Thoracic aorta (tissue), 2 donors: ENCODE results near the gene SCNN1G. TPM values are rescaled to one million over a fixed set of nuclear protein-coding genes. Genes with fewer than 3 reads are reported as not detected.

Source experiments
- ATAC-seq: fragments of 150-250 bp; one replicate; pipeline ENCODE4 v1.8.0; 2017; ENCODE audit warnings: low read depth; ENCODE audit not compliant: insufficient number of reproducible peaks, low FRiP score
- DNase-seq: peaks from one replicate; pipeline ENCODE4 v3.0.0-alpha.2; 2020; ENCODE audit warnings: low spot score
- H3K27ac ChIP-seq, 2 donors: fragments of 200-600 bp; sonication (generic); 1 replicate in 1 of 2; 2 replicates in 1 of 2; pipeline ENCODE4 v1.5.1; 2016; ENCODE audit warnings: mild to moderate bottlenecking in 2 of 2, moderate library complexity in 2 of 2
- H3K27me3 ChIP-seq: fragments of 200-600 bp; sonication (generic); replicated peaks from 2 replicates; pipeline ENCODE4 v1.6.0; 2016; ENCODE audit warnings: mild to moderate bottlenecking; ENCODE audit not compliant: insufficient read depth
- H3K36me3 ChIP-seq: fragments of 200-600 bp; sonication (generic); one replicate; pipeline ENCODE4 v1.5.1; 2016
- H3K4me1 ChIP-seq, 2 donors: fragments of 200-600 bp; sonication (generic); 1 replicate in 1 of 2; 2 replicates in 1 of 2; pipeline versions ENCODE4 v1.5.1 to v1.6.0; 2016; ENCODE audit warnings: low read depth in 2 of 2, mild to moderate bottlenecking in 1 of 2; ENCODE audit not compliant: control insufficient read depth in 1 of 2
- H3K4me3 ChIP-seq: fragments of 200-600 bp; sonication (generic); 2 replicates; pipeline ENCODE4 v1.5.1; 2016; ENCODE audit warnings: mild to moderate bottlenecking
- H3K9me3 ChIP-seq: fragments of 200-600 bp; sonication (generic); 2 replicates; pipeline ENCODE4 v1.5.1; 2016
- total RNA-seq, 2 donors: library from RNA; depleted of rRNA; stranded (reverse); fragments of >200 nt; gene quantifications; one replicate each; pipeline versions ENCODE4 v1.1.0 to v1.2.3, GENCODE V29; 2016
- TF ChIP-seq, protein P1 (sequence below): fragments of 200-600 bp; sonication (generic); IDR thresholded peaks from one replicate; pipeline ENCODE4 v1.5.1; 2019; ENCODE audit warnings: antibody characterized with exemption

The SCNN1G gene, protein sequence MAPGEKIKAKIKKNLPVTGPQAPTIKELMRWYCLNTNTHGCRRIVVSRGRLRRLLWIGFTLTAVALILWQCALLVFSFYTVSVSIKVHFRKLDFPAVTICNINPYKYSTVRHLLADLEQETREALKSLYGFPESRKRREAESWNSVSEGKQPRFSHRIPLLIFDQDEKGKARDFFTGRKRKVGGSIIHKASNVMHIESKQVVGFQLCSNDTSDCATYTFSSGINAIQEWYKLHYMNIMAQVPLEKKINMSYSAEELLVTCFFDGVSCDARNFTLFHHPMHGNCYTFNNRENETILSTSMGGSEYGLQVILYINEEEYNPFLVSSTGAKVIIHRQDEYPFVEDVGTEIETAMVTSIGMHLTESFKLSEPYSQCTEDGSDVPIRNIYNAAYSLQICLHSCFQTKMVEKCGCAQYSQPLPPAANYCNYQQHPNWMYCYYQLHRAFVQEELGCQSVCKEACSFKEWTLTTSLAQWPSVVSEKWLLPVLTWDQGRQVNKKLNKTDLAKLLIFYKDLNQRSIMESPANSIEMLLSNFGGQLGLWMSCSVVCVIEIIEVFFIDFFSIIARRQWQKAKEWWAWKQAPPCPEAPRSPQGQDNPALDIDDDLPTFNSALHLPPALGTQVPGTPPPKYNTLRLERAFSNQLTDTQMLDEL
- total RNA-seq, result not detected

DNA sequence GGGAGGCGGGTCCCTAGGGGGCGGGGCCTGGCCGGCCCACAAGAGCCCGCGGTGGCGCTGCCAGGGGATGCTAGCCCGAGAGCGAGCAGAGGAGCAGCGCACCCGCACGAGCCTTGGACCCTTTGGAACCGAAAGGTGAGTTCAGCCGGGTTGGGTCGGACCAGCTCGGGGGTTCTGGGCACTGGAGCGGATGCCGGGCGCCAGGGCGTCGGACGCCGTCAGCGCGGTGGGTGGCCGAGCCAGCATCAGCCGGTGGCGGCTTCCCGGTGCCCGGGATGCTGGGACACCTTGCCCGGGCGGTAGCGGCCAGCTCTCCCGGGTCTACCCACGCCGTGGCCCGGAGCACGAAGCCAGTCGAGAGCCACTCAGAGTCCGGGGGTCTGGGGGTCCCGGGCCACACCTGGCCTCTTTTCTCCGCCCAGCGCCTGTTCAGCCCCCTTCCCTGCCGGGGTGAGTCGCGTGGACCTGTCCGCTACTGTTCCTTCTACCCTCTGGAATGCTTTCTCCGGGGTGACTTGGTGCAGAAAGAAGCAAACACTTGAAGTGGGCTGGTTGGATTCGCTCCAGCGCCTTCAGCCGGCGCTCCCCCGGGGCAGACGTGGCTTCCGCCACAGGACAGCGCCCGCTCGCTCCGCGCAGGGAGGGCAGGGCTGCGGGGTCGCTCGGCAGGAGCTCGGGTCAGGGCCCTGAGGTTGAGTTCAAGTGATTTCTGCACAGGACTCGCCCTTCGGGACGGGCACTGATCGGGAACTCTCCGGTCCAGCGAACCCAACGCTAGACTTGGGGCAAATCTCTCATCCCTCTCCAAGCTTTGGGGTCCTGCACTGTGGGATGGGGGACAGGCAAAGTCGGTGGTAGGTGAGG is at the start of gene SCNN1G:
Gene SCNN1G (plus strand): TSS at position 67 of the 864 bp plus-strand sequence. CDS start 3,527 bp downstream, outside the sequence.
- Histone ChIP-seq H3K27me3 (peaks cover 16% of the 10 kb centered on the region), H3K27ac (no peak within 1 kb of the TSS), H3K9me3 (no peaks in the 10 kb centered on the region), H3K36me3 (no peaks in the 10 kb centered on the region), H3K4me1 (peaks cover 10 to 28% of the 10 kb centered on the region in 2 donors), H3K4me3 (peak within 1 kb of the TSS; percentile 70)
- TF ChIP-seq, protein P1, sequence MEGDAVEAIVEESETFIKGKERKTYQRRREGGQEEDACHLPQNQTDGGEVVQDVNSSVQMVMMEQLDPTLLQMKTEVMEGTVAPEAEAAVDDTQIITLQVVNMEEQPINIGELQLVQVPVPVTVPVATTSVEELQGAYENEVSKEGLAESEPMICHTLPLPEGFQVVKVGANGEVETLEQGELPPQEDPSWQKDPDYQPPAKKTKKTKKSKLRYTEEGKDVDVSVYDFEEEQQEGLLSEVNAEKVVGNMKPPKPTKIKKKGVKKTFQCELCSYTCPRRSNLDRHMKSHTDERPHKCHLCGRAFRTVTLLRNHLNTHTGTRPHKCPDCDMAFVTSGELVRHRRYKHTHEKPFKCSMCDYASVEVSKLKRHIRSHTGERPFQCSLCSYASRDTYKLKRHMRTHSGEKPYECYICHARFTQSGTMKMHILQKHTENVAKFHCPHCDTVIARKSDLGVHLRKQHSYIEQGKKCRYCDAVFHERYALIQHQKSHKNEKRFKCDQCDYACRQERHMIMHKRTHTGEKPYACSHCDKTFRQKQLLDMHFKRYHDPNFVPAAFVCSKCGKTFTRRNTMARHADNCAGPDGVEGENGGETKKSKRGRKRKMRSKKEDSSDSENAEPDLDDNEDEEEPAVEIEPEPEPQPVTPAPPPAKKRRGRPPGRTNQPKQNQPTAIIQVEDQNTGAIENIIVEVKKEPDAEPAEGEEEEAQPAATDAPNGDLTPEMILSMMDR, result peak; percentile 27
- ATAC-seq, result peak; percentile 25
- DNase-seq, result no peak

DNA sequence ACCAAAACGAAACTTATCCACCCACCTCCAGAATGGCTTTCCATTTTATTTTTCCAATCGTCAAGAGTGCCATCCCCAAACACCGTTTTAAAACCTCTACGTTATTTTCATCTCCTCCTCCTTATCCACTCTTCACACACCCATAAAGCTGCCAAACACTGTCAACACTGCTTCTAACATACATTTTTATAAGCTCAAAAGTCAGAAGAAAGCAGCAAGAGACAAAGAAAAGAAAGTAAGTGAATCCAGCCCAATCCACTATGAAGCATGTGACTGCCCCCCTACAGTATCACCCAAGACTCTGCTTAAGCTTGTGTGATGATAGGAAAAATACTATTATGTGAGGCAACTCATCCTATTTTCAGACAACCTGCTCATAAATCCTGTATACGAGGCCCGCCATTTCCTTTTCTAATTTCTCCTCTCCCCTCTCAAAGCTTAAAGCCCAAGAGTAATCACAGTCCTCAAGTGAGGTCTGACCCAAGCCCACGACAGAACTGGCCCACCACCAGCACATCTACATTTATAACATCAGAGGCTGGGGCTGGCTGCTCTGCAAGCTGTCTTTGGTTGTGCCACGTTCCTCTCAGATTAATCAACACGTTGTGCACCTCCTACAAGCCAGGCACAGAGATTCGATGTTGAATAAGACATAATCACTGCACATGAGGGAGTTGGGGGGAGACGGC is 49.6 kb upstream of the SCNN1G start:
- H3K36me3 ChIP-seq, result no peaks in the 10 kb centered on the region
- peak overlapping the region; percentile 84 to 85 for H3K27ac ChIP-seq
- ATAC-seq (peak; percentile 23), DNase-seq (no peak)
- TF ChIP-seq, protein P1, result no peak
- H3K4me3 ChIP-seq, result peak overlapping the region; percentile 60
- peaks cover 6% of the 10 kb centered on the region for H3K9me3 ChIP-seq
- peaks cover 13 to 61% of the 10 kb centered on the region in 2 donors for H3K4me1 ChIP-seq
- no peaks in the 10 kb centered on the region for H3K27me3 ChIP-seq

- Histone ChIP-seq H3K4me1 (peaks cover 13 to 47% of the 10 kb centered on the region in 2 donors), H3K36me3 (no peaks in the 10 kb centered on the region), H3K27me3 (no peaks in the 10 kb centered on the region), H3K27ac (peak overlapping the region in 1 of 2 donors; percentile 85), H3K4me3 (no peak overlapping the region), H3K9me3 (peaks cover 6% of the 10 kb centered on the region)
- no peak for DNase-seq
- no peak for ATAC-seq
- TF ChIP-seq, protein P1, result no peak
Observed at GRCh38 chr16:23134274-23134673, 48.3 kb upstream of the SCNN1G start.

GRCh38 chr16:23137256-23137655 is 45.3 kb upstream of the SCNN1G start:
- DNase-seq, result no peak
- no peaks in the 10 kb centered on the region for H3K27me3 ChIP-seq
- no peaks in the 10 kb centered on the region for H3K36me3 ChIP-seq
- no peak for ATAC-seq
- no peak overlapping the region for H3K4me3 ChIP-seq
- TF ChIP-seq, protein P1, result no peak
- H3K4me1 ChIP-seq, result peaks cover 14 to 42% of the 10 kb centered on the region in 2 donors
- H3K27ac ChIP-seq, result no peak overlapping the region
- peaks cover 6% of the 10 kb centered on the region for H3K9me3 ChIP-seq
